Uterus (tissue), 4 donors: ENCODE results near the gene TXNDC11. TPM values are rescaled to one million over a fixed set of nuclear protein-coding genes. Genes with fewer than 3 reads are reported as not detected.
A peak's percentile ranks its signal among the peaks of the same experiment; 100 is the strongest.

Experiments
- DNase-seq, 2 donors: peaks; one replicate each; pipeline ENCODE4 v3.0.0-alpha.2; 2019 to 2020
- H3K27ac ChIP-seq, 2 donors: fragments of 200-600 bp; sonication (generic); 1 replicate in 1 of 2; 2 replicates in 1 of 2; pipeline ENCODE4 v1.5.1; 2016 to 2018
- H3K27me3 ChIP-seq, 2 donors: fragments of 200-600 bp; sonication (generic); one replicate each; pipeline ENCODE4 v1.5.1; 2018 to 2019; ENCODE audit warnings: control low read depth in 1 of 2
- H3K36me3 ChIP-seq, 2 donors: fragments of 200-600 bp; sonication (generic); one replicate each; pipeline ENCODE4 v1.5.1; 2019; ENCODE audit warnings: control low read depth in 1 of 2
- H3K4me1 ChIP-seq, 2 donors: fragments of 200-600 bp; sonication (generic); one replicate each; pipeline ENCODE4 v1.5.1; 2018 to 2019; ENCODE audit warnings: control low read depth in 1 of 2
- H3K4me3 ChIP-seq, 2 donors: fragments of 200-600 bp; sonication (generic); 1 replicate in 1 of 2; 2 replicates in 1 of 2; pipeline ENCODE4 v1.5.1; 2018 to 2019; ENCODE audit warnings: mild to moderate bottlenecking in 1 of 2
- H3K9me3 ChIP-seq, 2 donors: fragments of 200-600 bp; sonication (generic); one replicate each; pipeline ENCODE4 v1.5.1; 2019; ENCODE audit warnings: control low read depth in 1 of 2
- POLR2A ChIP-seq, 2 donors: fragments of 450-650 bp; IDR thresholded peaks; one replicate each; pipeline ENCODE4 v1.6.1; 2016; ENCODE audit warnings: antibody characterized with exemption in 2 of 2, mild to moderate bottlenecking in 1 of 2, moderate library complexity in 1 of 2
- intact Hi-C: fragments of 100-400 bp; cut with DNase I; formaldehyde crosslinking; loops from one replicate; pipeline ENCODE4 v1.15.1; 2023; ENCODE audit warnings: low total_unique reads
- total RNA-seq, 4 donors: library from RNA; depleted of rRNA in 3 of 4; stranded (reverse); fragments of >200 nt in 3 of 4; gene quantifications; one replicate each; pipeline versions ENCODE4 v1.1.0 to v1.2.4, GENCODE V29; 2014 to 2023
- TF ChIP-seq, protein P1 (sequence below), 4 experiments: fragments of 200-600 bp in 2 of 4; fragments of 450-650 bp in 2 of 4; sonication (generic) in 2 of 4; IDR thresholded peaks; one replicate each; pipeline ENCODE4 v1.5.1; 2016 to 2019; ENCODE audit warnings: antibody characterized with exemption in 4 of 4, mild to moderate bottlenecking in 2 of 4, moderate library complexity in 1 of 4
- donor health status: DM: yes; HTN: yes; CAD: no.

The TXNDC11 gene
- total RNA-seq, 4 donors from 2014 or later, result 6.1 to 52.0 (median 40.0) TPM

DNA sequence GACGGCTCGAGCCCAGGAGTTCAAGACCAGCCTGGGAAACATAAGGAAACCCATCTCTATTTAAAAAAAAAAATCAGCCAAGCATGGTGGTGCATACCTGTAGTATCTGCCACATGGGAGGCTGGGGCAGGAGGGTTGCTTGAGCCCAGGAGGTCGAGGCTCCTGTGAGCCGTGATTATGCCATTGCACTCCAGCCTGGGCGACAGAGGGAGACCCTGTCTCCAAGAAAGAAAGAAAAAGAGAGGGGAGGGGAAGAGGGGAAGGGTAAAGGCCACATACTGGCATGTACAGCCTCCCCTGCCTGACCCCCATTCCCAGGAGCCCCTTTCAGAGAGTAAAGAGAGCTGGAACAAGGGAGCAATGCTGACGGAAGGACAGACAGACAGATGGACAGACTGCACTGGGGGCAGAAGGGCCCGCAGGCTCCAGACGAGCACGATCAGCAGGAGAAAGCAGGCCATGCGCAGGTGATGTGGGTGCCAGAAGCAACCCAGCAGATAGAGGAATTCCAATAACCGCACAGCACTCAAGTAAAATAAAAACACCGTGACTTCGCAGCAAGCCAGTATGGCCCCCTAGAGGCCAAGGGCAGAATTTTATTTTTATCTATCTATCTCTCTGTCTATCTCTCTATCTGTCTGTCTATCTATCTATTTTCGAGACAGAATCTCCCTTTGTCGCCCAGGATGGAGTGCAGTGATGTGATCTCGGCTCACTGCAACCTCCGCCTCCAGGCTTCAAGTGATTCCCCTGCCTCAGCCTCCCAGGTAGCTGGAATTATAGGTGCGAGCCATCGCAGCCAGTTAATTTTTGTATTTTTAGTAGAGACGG, 101.5 kb downstream of the TXNDC11 start:
- H3K4me3 ChIP-seq, result no peak overlapping the region
- H3K27ac ChIP-seq, result peak overlapping the region; percentile 88 to 96
- no peaks in the 10 kb centered on the region for H3K36me3 ChIP-seq
- peak; percentile 59 to 64 for DNase-seq
- H3K27me3 ChIP-seq, result no peaks in the 10 kb centered on the region
- TF ChIP-seq POLR2A (IDR thresholded peaks at IDR 0.05), result no peak
- TF ChIP-seq, protein P1, sequence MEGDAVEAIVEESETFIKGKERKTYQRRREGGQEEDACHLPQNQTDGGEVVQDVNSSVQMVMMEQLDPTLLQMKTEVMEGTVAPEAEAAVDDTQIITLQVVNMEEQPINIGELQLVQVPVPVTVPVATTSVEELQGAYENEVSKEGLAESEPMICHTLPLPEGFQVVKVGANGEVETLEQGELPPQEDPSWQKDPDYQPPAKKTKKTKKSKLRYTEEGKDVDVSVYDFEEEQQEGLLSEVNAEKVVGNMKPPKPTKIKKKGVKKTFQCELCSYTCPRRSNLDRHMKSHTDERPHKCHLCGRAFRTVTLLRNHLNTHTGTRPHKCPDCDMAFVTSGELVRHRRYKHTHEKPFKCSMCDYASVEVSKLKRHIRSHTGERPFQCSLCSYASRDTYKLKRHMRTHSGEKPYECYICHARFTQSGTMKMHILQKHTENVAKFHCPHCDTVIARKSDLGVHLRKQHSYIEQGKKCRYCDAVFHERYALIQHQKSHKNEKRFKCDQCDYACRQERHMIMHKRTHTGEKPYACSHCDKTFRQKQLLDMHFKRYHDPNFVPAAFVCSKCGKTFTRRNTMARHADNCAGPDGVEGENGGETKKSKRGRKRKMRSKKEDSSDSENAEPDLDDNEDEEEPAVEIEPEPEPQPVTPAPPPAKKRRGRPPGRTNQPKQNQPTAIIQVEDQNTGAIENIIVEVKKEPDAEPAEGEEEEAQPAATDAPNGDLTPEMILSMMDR (IDR thresholded peaks at IDR 0.05), result peak; percentile 77 to 86 (median 78)
- H3K9me3 ChIP-seq, result no peaks in the 10 kb centered on the region
- peaks cover 0 to 5% of the 10 kb centered on the region in 2 donors for H3K4me1 ChIP-seq
- intact Hi-C loops, result loop anchor here (10.0 kb wide), 2 partner anchors 106 to 236 kb away; no protein-coding TSS in a partner anchor

DNA sequence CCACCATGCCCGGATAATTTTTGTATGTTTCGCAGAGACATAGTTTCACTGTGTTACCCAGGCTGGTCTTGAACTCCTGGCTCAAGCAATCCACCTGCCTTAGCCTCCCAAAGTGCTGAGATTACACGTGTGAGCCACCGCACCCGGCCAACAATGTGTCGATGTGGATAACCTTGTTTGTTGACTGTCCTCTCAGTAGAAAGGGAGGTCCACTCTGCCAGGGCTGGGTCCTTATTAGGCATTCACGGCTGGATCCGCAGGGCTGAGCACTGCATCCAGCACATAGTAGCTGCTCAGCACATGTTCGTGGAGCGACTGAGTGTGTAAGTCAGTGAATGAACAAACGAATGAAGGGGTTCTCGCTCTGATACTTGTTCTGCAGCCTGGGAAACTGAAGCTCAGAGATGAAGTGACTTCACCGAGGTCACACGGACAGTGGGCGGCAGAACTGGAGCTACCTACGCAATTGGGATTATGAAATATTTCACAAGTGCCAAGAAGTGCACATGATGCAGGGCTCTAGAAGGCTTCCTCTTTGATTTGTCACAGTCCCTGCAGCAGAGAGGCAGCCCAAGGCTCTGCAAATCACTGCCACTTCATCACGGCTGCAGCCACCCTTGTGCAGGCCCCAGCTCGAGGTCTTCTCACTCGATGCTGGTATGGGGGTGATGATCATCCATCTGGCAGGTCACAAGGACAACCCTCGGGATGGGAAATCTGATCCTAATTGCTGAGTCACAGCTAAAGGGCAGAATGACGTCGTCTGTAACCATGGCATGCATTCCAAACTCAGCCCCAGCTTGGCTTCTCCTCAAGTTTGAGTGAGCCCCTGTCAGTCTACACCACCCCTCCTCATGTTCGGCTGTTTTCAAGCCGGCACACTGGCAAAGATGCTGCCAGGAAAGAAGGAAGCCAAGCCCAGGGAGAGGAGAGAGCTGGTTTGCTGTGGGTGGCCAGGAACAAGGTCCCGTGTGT, 102.4 kb downstream of the TXNDC11 start:
- Histone ChIP-seq H3K9me3 (no peaks in the 10 kb centered on the region), H3K27ac (peak overlapping the region; percentile 88 to 96), H3K36me3 (no peaks in the 10 kb centered on the region), H3K4me3 (no peak overlapping the region), H3K27me3 (no peaks in the 10 kb centered on the region), H3K4me1 (peaks cover 0 to 5% of the 10 kb centered on the region in 2 donors)
- intact Hi-C loops, result loop anchor here (10.0 kb wide), 2 partner anchors 105 to 235 kb away; no protein-coding TSS in a partner anchor
- DNase-seq, result peak; percentile 88 to 93
- TF ChIP-seq, protein P1 (IDR thresholded peaks at IDR 0.05), result no peak
- peak; percentile 47 to 63 for TF ChIP-seq POLR2A (IDR thresholded peaks at IDR 0.05)

DNA sequence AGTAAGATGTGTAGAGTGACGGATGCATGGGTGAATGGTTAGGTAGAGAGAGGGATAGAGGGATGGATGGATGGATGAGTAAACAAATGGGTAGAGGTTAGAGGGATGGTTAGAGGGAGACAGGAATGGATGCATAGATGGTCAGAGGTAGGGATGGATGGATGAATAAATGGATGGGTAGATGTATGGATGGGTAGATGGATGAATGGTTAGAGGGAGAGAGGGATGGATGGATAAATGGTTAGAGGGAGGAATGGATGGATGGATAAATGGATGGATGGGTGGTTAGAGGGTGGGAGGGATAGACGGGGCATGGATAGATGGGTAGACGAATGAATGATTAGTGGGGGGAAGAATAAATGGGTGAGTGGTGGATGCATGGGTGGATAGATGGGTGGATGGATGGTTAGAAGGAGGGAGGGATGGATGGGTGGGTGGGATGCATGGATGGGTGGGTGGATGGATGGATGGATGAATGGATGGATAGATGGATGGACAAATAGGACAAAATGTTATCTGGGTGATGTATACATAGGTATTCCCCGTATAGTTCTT, 103.6 kb downstream of the TXNDC11 start:
- intact Hi-C loops, result no loop called here
- H3K9me3 ChIP-seq, result no peaks in the 10 kb centered on the region
- TF ChIP-seq POLR2A (IDR thresholded peaks at IDR 0.05), result no peak
- no peak for DNase-seq
- no peak overlapping the region for H3K4me3 ChIP-seq
- peak overlapping the region; percentile 88 to 96 for H3K27ac ChIP-seq
- H3K36me3 ChIP-seq, result no peaks in the 10 kb centered on the region
- H3K4me1 ChIP-seq, result peaks cover 0 to 5% of the 10 kb centered on the region in 2 donors
- H3K27me3 ChIP-seq, result no peaks in the 10 kb centered on the region

DNA sequence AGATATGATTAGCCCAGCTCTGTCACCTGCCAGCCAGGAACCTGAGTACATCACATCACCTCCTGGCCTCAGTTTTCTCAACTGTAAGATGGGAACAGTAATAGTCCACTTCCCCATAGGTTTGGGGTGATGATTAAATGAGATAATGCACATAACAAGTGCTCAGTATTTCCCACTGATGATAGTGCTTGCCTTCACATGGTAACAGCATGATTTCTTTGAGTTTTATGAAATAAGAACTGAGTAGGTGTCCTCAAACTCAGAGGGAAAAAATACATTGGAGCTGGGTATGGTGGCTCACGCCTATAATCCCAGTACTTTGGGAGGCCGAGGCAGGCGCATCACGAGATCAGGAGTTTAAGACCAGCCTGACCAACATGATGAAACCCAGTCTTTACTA, 104.5 kb downstream of the TXNDC11 start:
- TF ChIP-seq, protein P1 (IDR thresholded peaks at IDR 0.05), result no peak
- H3K27ac ChIP-seq, result no peak overlapping the region
- no peaks in the 10 kb centered on the region for H3K9me3 ChIP-seq
- peaks cover 0 to 5% of the 10 kb centered on the region in 2 donors for H3K4me1 ChIP-seq
- no peaks in the 10 kb centered on the region for H3K27me3 ChIP-seq
- DNase-seq, result no peak
- intact Hi-C loops, result no loop called here
- no peak overlapping the region for H3K4me3 ChIP-seq
- no peaks in the 10 kb centered on the region for H3K36me3 ChIP-seq

DNA sequence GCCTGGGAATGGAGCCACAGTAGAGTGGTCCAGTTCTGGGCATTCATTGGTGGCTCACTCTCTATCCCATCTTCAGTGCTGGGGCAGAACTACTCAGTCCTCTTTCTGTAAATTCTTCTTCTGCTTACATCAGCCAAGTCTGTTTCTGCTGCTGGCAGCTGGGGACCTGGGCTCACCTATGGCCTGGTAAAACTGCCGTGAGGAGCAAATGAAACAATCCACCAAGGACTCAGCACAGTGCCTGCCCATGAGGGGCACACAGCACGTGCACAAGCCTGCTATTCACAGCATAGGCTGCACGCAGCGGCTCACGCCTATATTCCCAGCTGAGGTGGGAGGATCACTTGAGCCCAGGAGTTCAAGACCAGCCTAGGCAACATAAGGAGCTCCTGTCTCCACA, 105.3 kb downstream of the TXNDC11 start:
- peaks cover 0 to 5% of the 10 kb centered on the region in 2 donors for H3K4me1 ChIP-seq
- no peaks in the 10 kb centered on the region for H3K36me3 ChIP-seq
- no peak overlapping the region for H3K27ac ChIP-seq
- TF ChIP-seq, protein P1 (IDR thresholded peaks at IDR 0.05), result no peak
- no peak for TF ChIP-seq POLR2A (IDR thresholded peaks at IDR 0.05)
- intact Hi-C loops, result no loop called here
- no peaks in the 10 kb centered on the region for H3K9me3 ChIP-seq
- no peak for DNase-seq
- H3K4me3 ChIP-seq, result no peak overlapping the region
- H3K27me3 ChIP-seq, result no peaks in the 10 kb centered on the region
